Endothelial cell of umbilical vein (primary cell): Measurements from ENCODE around the gene CTTN.
A peak's percentile ranks its signal among the peaks of the same experiment; 100 is the strongest.

Experiments
- CTCF ChIP-seq, 2 donors: IDR thresholded peaks; 1 replicate in 1 of 2; 2 replicates in 1 of 2; pipeline ENCODE4 v1.5.1; 2011; ENCODE audit warnings: low read length in 2 of 2, mild to moderate bottlenecking in 2 of 2, moderate library complexity in 2 of 2, control low read depth in 1 of 2, inconsistent platforms in 1 of 2, low read depth in 1 of 2; ENCODE audit not compliant: insufficient read depth in 1 of 2; ENCODE audit errors: extremely low read depth in 1 of 2
- EZH2 ChIP-seq: IDR thresholded peaks from 2 replicates; pipeline ENCODE4 v1.6.1; 2012; ENCODE audit warnings: borderline replicate concordance, low read depth, mild to moderate bottlenecking, moderate library complexity, low read length, inconsistent platforms; ENCODE audit not compliant: severe bottlenecking
- GATA2 ChIP-seq: IDR thresholded peaks from 2 replicates; pipeline ENCODE4 v1.7.0; 2011; ENCODE audit warnings: low read depth, mild to moderate bottlenecking, moderate library complexity, mixed read lengths, low read length; ENCODE audit not compliant: insufficient read length, insufficient read depth
- JUN ChIP-seq: IDR thresholded peaks from 2 replicates; pipeline ENCODE4 v1.6.1; 2011; ENCODE audit warnings: borderline replicate concordance, low read depth; ENCODE audit not compliant: insufficient read length, insufficient read depth
- MAX ChIP-seq: IDR thresholded peaks from 2 replicates; pipeline ENCODE4 v1.6.1; 2011; ENCODE audit not compliant: insufficient read depth, insufficient read length
- MYC ChIP-seq: IDR thresholded peaks from one replicate; pipeline ENCODE4 v1.6.1; 2011; ENCODE audit warnings: mild to moderate bottlenecking, low read depth, low read length
- POLR2A ChIP-seq: IDR thresholded peaks from 2 replicates; pipeline ENCODE4 v1.6.1; 2012; ENCODE audit warnings: low read depth, mild to moderate bottlenecking, control low read depth, low read length
- POLR2AphosphoS5 ChIP-seq: IDR thresholded peaks from 2 replicates; pipeline ENCODE4 v1.6.1; 2012; ENCODE audit warnings: low read depth, mild to moderate bottlenecking, control low read depth, low read length, moderate library complexity; ENCODE audit not compliant: insufficient read depth

GRCh38 chr11:70467201-70468085, 69.1 kb downstream of the CTTN start:
- TF ChIP-seq CTCF (IDR thresholded peaks at IDR 0.05; ENCODE audit: extremely low read depth in 1 of 2, insufficient read depth in 1 of 2, low read depth in 1 of 2, low read length in 2 of 2) (peak; percentile 70 to 87), POLR2AphosphoS5 (no peak), JUN (no peak), EZH2 (no peak), POLR2A (no peak), MAX (no peak), MYC (no peak), GATA2 (no peak)
